Activated CD4-positive, alpha-beta T cell treated with anti-CD3 and anti-CD28 coated beads, Interleukin-2, amount 10 ng/mL, durations not matched to agents 7 days and 5 days (primary cell): ENCODE results near the gene SGSH. TPM values are rescaled to one million over a fixed set of nuclear protein-coding genes. Genes with fewer than 3 reads are reported as not detected.

Source experiments
- CTCF ChIA-PET: fragments of 350-600 bp; sonication (Branson Sonifier 250); formaldehyde crosslinking; loops from one replicate; lab custom pipeline; 2021; ENCODE audit warnings: antibody characterized with exemption; lab: Charles Lee
- POLR2A ChIA-PET: fragments of 350-600 bp; sonication (Branson Sonifier 250); formaldehyde crosslinking; loops from one replicate; lab custom pipeline; 2021; ENCODE audit warnings: antibody characterized with exemption; lab: Charles Lee
- DNase-seq: peaks from one replicate; pipeline ENCODE4 v3.0.0-alpha.2; 2020
- H3K27ac Mint-ChIP-seq: one replicate; pipeline ENCODE4 v1.8.0; 2021; ENCODE audit warnings: mild to moderate bottlenecking, moderate library complexity, mixed read lengths
- H3K27me3 Mint-ChIP-seq: one replicate; pipeline ENCODE4 v1.8.0; 2021; ENCODE audit warnings: mixed read lengths
- H3K36me3 Mint-ChIP-seq: one replicate; pipeline ENCODE4 v1.8.0; 2021; ENCODE audit warnings: low read depth, mixed read lengths
- H3K4me1 Mint-ChIP-seq: one replicate; pipeline ENCODE4 v1.8.0; 2021; ENCODE audit warnings: mixed read lengths
- H3K4me3 Mint-ChIP-seq: one replicate; pipeline ENCODE4 v1.8.0; 2021; ENCODE audit warnings: mild to moderate bottlenecking, moderate library complexity, mixed read lengths
- H3K9me3 Mint-ChIP-seq: one replicate; pipeline ENCODE4 v1.8.0; 2021; ENCODE audit warnings: mixed read lengths
- total RNA-seq, 2 experiments: library from RNA; stranded (reverse); gene quantifications; one replicate each; pipeline ENCODE4 v1.2.3, GENCODE V29; 2021

The SGSH gene
- total RNA-seq, 2 experiments from 2014 or later = 31.5 to 34.3 TPM

- Mint-ChIP-seq H3K27ac (no peak overlapping the region), H3K36me3 (no peaks in the 10 kb centered on the region), H3K9me3 (no peaks in the 10 kb centered on the region), H3K4me1 (no peaks in the 10 kb centered on the region), H3K27me3 (no peaks in the 10 kb centered on the region), H3K4me3 (no peak overlapping the region)
- ChIA-PET CTCF (no interaction called here), POLR2A (no interaction called here)
- DNase-seq = no peak
Observed at GRCh38 chr17:80182845-80183223, 37.3 kb downstream of the SGSH start.

- Mint-ChIP-seq H3K27me3 (no peaks in the 10 kb centered on the region), H3K4me1 (no peaks in the 10 kb centered on the region), H3K27ac (no peak overlapping the region), H3K4me3 (no peak overlapping the region), H3K36me3 (no peaks in the 10 kb centered on the region), H3K9me3 (no peaks in the 10 kb centered on the region)
- no peak for DNase-seq
- ChIA-PET CTCF (no interaction called here), POLR2A (no interaction called here)
Observed at GRCh38 chr17:80182118-80182844, 37.9 kb downstream of the SGSH start.

GRCh38 chr17:80181431-80181830 lies 38.7 kb downstream of the SGSH start:
- H3K4me1 Mint-ChIP-seq = no peaks in the 10 kb centered on the region
- DNase-seq = no peak
- no peaks in the 10 kb centered on the region for H3K9me3 Mint-ChIP-seq
- no peak overlapping the region for H3K4me3 Mint-ChIP-seq
- H3K36me3 Mint-ChIP-seq = no peaks in the 10 kb centered on the region
- no peaks in the 10 kb centered on the region for H3K27me3 Mint-ChIP-seq
- CTCF ChIA-PET = no interaction called here
- H3K27ac Mint-ChIP-seq = no peak overlapping the region
- POLR2A ChIA-PET = no interaction called here

GRCh38 chr17:80180192-80180591 lies 39.9 kb downstream of the SGSH start:
- Mint-ChIP-seq H3K9me3 (no peaks in the 10 kb centered on the region), H3K27me3 (no peaks in the 10 kb centered on the region), H3K27ac (no peak overlapping the region), H3K4me3 (no peak overlapping the region), H3K4me1 (no peaks in the 10 kb centered on the region), H3K36me3 (no peaks in the 10 kb centered on the region)
- POLR2A ChIA-PET = no interaction called here
- no peak for DNase-seq
- CTCF ChIA-PET = no interaction called here

- Mint-ChIP-seq H3K27me3 (no peaks in the 10 kb centered on the region), H3K36me3 (no peaks in the 10 kb centered on the region), H3K9me3 (no peaks in the 10 kb centered on the region), H3K4me3 (no peak overlapping the region), H3K27ac (no peak overlapping the region), H3K4me1 (no peaks in the 10 kb centered on the region)
- ChIA-PET POLR2A (no interaction called here), CTCF (no interaction called here)
- no peak for DNase-seq
Observed at GRCh38 chr17:80177986-80178595, 42.0 kb downstream of the SGSH start.

- CTCF ChIA-PET = no interaction called here
Observed at GRCh38 chr17:80176757-80177156, 43.4 kb downstream of the SGSH start.

GRCh38 chr17:80173916-80174315 lies 46.2 kb downstream of the SGSH start:
- H3K27ac Mint-ChIP-seq = no peak overlapping the region
- no peaks in the 10 kb centered on the region for H3K4me1 Mint-ChIP-seq
- no peak overlapping the region for H3K4me3 Mint-ChIP-seq
- no peaks in the 10 kb centered on the region for H3K9me3 Mint-ChIP-seq
- ChIA-PET CTCF (no interaction called here), POLR2A (no interaction called here)
- no peak for DNase-seq
- H3K27me3 Mint-ChIP-seq = peaks cover 5% of the 10 kb centered on the region
- no peaks in the 10 kb centered on the region for H3K36me3 Mint-ChIP-seq

More at GRCh38 chr17:80176757-80177156, 43.4 kb downstream of the SGSH start:
- no peaks in the 10 kb centered on the region for H3K27me3 Mint-ChIP-seq
- no peak overlapping the region for H3K4me3 Mint-ChIP-seq
- POLR2A ChIA-PET = no interaction called here
- no peaks in the 10 kb centered on the region for H3K4me1 Mint-ChIP-seq
- no peaks in the 10 kb centered on the region for H3K36me3 Mint-ChIP-seq
- no peak for DNase-seq
- no peak overlapping the region for H3K27ac Mint-ChIP-seq
- no peaks in the 10 kb centered on the region for H3K9me3 Mint-ChIP-seq

- H3K4me1 Mint-ChIP-seq = no peaks in the 10 kb centered on the region
- peaks cover 6% of the 10 kb centered on the region for H3K27me3 Mint-ChIP-seq
- ChIA-PET CTCF (no interaction called here), POLR2A (no interaction called here)
- DNase-seq = no peak
- H3K36me3 Mint-ChIP-seq = no peaks in the 10 kb centered on the region
- no peak overlapping the region for H3K27ac Mint-ChIP-seq
- H3K4me3 Mint-ChIP-seq = no peak overlapping the region
- no peaks in the 10 kb centered on the region for H3K9me3 Mint-ChIP-seq
Observed at GRCh38 chr17:80173126-80173525, 47.0 kb downstream of the SGSH start.

GRCh38 chr17:80171681-80172080 lies 48.5 kb downstream of the SGSH start:
- peak overlapping the region; percentile 25 for H3K27ac Mint-ChIP-seq
- no peaks in the 10 kb centered on the region for H3K36me3 Mint-ChIP-seq
- DNase-seq = no peak
- no peak overlapping the region for H3K4me3 Mint-ChIP-seq
- H3K9me3 Mint-ChIP-seq = no peaks in the 10 kb centered on the region
- CTCF ChIA-PET = interaction anchor here (1.0 kb wide), 1 partner anchor 70 kb away, joined by 3 read pairs; the partner anchor contains the start of gene GAA
- POLR2A ChIA-PET = interaction anchor here (0.7 kb wide), 1 partner anchor 63 kb away, joined by 4 read pairs; no protein-coding TSS in a partner anchor
- no peaks in the 10 kb centered on the region for H3K4me1 Mint-ChIP-seq
- peaks cover 6% of the 10 kb centered on the region for H3K27me3 Mint-ChIP-seq

- Mint-ChIP-seq H3K4me3 (no peak within 1 kb of the TSS), H3K9me3 (no peaks in the 10 kb centered on the region), H3K36me3 (no peaks in the 10 kb centered on the region), H3K4me1 (no peaks in the 10 kb centered on the region), H3K27ac (no peak within 1 kb of the TSS), H3K27me3 (peaks cover 6% of the 10 kb centered on the region)
- ChIA-PET POLR2A (no interaction called here), CTCF (interaction anchor here (0.6 to 1.5 kb wide), 2 partner anchors 68 to 196 kb away, joined by 4 read pairs; partner anchors contain the start of gene GAA)
- no peak for DNase-seq
Observed at GRCh38 chr17:80169784-80170500, 50.2 kb downstream of the SGSH start, which contains the start of gene CARD14. TSS of gene CARD14 (plus strand) at chr17:80170030. CDS start at chr17:80181439, 11,409 bp downstream.

GRCh38 chr17:80169107-80169506 lies 51.0 kb downstream of the SGSH start:
- POLR2A ChIA-PET = no interaction called here
- no peak overlapping the region for H3K27ac Mint-ChIP-seq

GRCh38 chr17:80168371-80168770 lies 51.8 kb downstream of the SGSH start:
- no peak for DNase-seq
- no peak overlapping the region for H3K4me3 Mint-ChIP-seq
- H3K4me1 Mint-ChIP-seq = no peaks in the 10 kb centered on the region
- no peak overlapping the region for H3K27ac Mint-ChIP-seq
- H3K9me3 Mint-ChIP-seq = no peaks in the 10 kb centered on the region
- no peaks in the 10 kb centered on the region for H3K36me3 Mint-ChIP-seq
- POLR2A ChIA-PET = no interaction called here
- H3K27me3 Mint-ChIP-seq = peaks cover 10% of the 10 kb centered on the region
- CTCF ChIA-PET = interaction anchor here (0.6 to 1.3 kb wide), 2 partner anchors 67 to 111 kb away, joined by 4 read pairs; partner anchors contain the start of gene GAA

More at GRCh38 chr17:80169107-80169506, 51.0 kb downstream of the SGSH start:
- CTCF ChIA-PET = interaction anchor here (0.6 to 1.5 kb wide), 2 partner anchors 68 to 112 kb away, joined by 4 read pairs; partner anchors contain the start of gene GAA
- Mint-ChIP-seq H3K4me1 (no peaks in the 10 kb centered on the region), H3K9me3 (no peaks in the 10 kb centered on the region), H3K27me3 (peaks cover 8% of the 10 kb centered on the region), H3K36me3 (no peaks in the 10 kb centered on the region), H3K4me3 (no peak overlapping the region)
- DNase-seq = no peak

- Mint-ChIP-seq H3K4me1 (no peaks in the 10 kb centered on the region), H3K4me3 (no peak overlapping the region), H3K9me3 (no peaks in the 10 kb centered on the region), H3K36me3 (no peaks in the 10 kb centered on the region), H3K27me3 (peaks cover 9% of the 10 kb centered on the region), H3K27ac (no peak overlapping the region)
- POLR2A ChIA-PET = no interaction called here
- CTCF ChIA-PET = interaction anchor here (0.6 kb wide), 2 partner anchors 94 to 1026 kb away, joined by 3 to 5 read pairs; partner anchors contain the start of gene RNF213
- DNase-seq = no peak
Observed at GRCh38 chr17:80166446-80166845, 53.7 kb downstream of the SGSH start.
